Esophagus muscularis mucosa (tissue), 4 donors: ENCODE measurements around the gene TXLNB. TPM values are rescaled to one million over a fixed set of nuclear protein-coding genes. Genes with fewer than 3 reads are reported as not detected.
"Not testable (repeated sequence)": the region's sequence is repeated elsewhere in the genome, so short reads cannot be mapped to it uniquely, and the experiment has no call there.

Experiments
- DNase-seq: peaks from one replicate; pipeline ENCODE4 v3.0.0-alpha.2; 2017; ENCODE audit errors: extremely low spot score
- H3K27ac ChIP-seq, 4 donors: fragments of 200-600 bp; sonication (generic); replicated peaks in 1 of 4; 1 replicate in 3 of 4; 2 replicates in 1 of 4; pipeline ENCODE4 v1.5.1; 2016 to 2019; ENCODE audit warnings: mild to moderate bottlenecking in 1 of 4
- H3K27me3 ChIP-seq, 4 donors: fragments of 200-600 bp; sonication (generic); one replicate each; pipeline versions ENCODE4 v1.5.1 to v1.6.0; 2016 to 2019
- H3K36me3 ChIP-seq, 4 donors: fragments of 200-600 bp; sonication (generic); one replicate each; pipeline ENCODE4 v1.5.1; 2016 to 2019
- H3K4me1 ChIP-seq, 4 donors: fragments of 200-600 bp; sonication (generic); one replicate each; pipeline ENCODE4 v1.5.1; 2016 to 2019
- H3K4me3 ChIP-seq, 4 donors: fragments of 200-600 bp; sonication (generic); 1 replicate in 2 of 4; 2 replicates in 2 of 4; pipeline ENCODE4 v1.5.1; 2016 to 2019; ENCODE audit warnings: mild to moderate bottlenecking in 4 of 4, moderate library complexity in 1 of 4
- H3K9me3 ChIP-seq, 4 donors: fragments of 200-600 bp; sonication (generic); 1 replicate in 3 of 4; 2 replicates in 1 of 4; pipeline ENCODE4 v1.5.1; 2016 to 2019
- CTCF ChIP-seq, 3 experiments: fragments of 200-600 bp in 2 of 3; fragments of 450-650 bp in 1 of 3; sonication (generic) in 2 of 3; IDR thresholded peaks; one replicate each; pipeline ENCODE4 v1.5.1; 2017 to 2019; ENCODE audit warnings: antibody characterized with exemption in 3 of 3, mild to moderate bottlenecking in 2 of 3, moderate library complexity in 1 of 3
- EP300 ChIP-seq: sonication (generic); formaldehyde crosslinking; IDR thresholded peaks from one replicate; pipeline ENCODE4 v1.6.1; 2017; ENCODE audit warnings: antibody characterized with exemption
- POLR2A ChIP-seq: fragments of 450-650 bp; IDR thresholded peaks from one replicate; pipeline ENCODE4 v1.6.1; 2017; ENCODE audit warnings: antibody characterized with exemption, moderate library complexity, mild to moderate bottlenecking, low read depth
- POLR2AphosphoS5 ChIP-seq, 2 donors: sonication (generic); formaldehyde crosslinking; IDR thresholded peaks; one replicate each; pipeline ENCODE4 v1.6.1; 2017; ENCODE audit warnings: antibody characterized with exemption in 2 of 2
- WGBS: methylation state at CpG from one replicate; pipeline ENCODE4 v1.1.5; 2018; 5-methylcytosine and 5-hydroxymethylcytosine counted together
- intact Hi-C: fragments of 100-400 bp; cut with DNase I; formaldehyde crosslinking; loops from one replicate; pipeline ENCODE4 v1.15.1; 2023
- total RNA-seq, 4 donors: library from RNA; depleted of rRNA; stranded (reverse); fragments of >200 nt; gene quantifications; one replicate each; pipeline versions ENCODE4 v1.1.0 to v1.2.1, GENCODE V29; 2016

Gene TXLNB
- total RNA-seq, 4 donors from 2014 or later, result 2.1 to 5.7 (median 2.9) TPM

GRCh38 chr6:139219271-139219729, 72.5 kb downstream of the TXLNB start:
- WGBS, result 1% methylated on average over 7 of the region's 7 CpGs
- H3K9me3 ChIP-seq, result no peaks in the 10 kb centered on the region
- DNase-seq, result peak; percentile 93
- H3K4me1 ChIP-seq, result peaks cover 0 to 10% (median 8%) of the 10 kb centered on the region in 4 donors
- TF ChIP-seq CTCF (IDR thresholded peaks at IDR 0.05) (peak; percentile 79 to 85 (median 82)), EP300 (no peak), POLR2AphosphoS5 (IDR thresholded peaks at IDR 0.05) (peak; percentile 27 to 69), POLR2A (no peak)
- no peaks in the 10 kb centered on the region for H3K27me3 ChIP-seq
- no peaks in the 10 kb centered on the region for H3K36me3 ChIP-seq
- H3K27ac ChIP-seq, result peak overlapping the region in 2 of 4 donors; percentile 11 to 30
- intact Hi-C loops, result no loop called here
- no peak overlapping the region for H3K4me3 ChIP-seq

- WGBS, result 90% methylated on average over 2 of the region's 2 CpGs
- H3K36me3 ChIP-seq, DNase-seq, intact Hi-C loops, H3K27me3 ChIP-seq, H3K27ac ChIP-seq, H3K4me1 ChIP-seq, H3K4me3 ChIP-seq: not testable (repeated sequence)
- peaks cover 0 to 19% (median 9%) of the 10 kb centered on the region in 4 donors for H3K9me3 ChIP-seq
Observed at GRCh38 chr6:139212460-139212859, 79.3 kb downstream of the TXLNB start.

GRCh38 chr6:139210766-139211165, 81.0 kb downstream of the TXLNB start:
- DNase-seq, H3K4me3 ChIP-seq, H3K27ac ChIP-seq, H3K27me3 ChIP-seq, H3K4me1 ChIP-seq, intact Hi-C loops, H3K36me3 ChIP-seq: not testable (repeated sequence)
- 93% methylated on average over 3 of the region's 10 CpGs for WGBS
- peaks cover 0 to 27% (median 18%) of the 10 kb centered on the region in 4 donors for H3K9me3 ChIP-seq

GRCh38 chr6:139205843-139206242, 86.0 kb downstream of the TXLNB start:
- TF ChIP-seq POLR2AphosphoS5 (IDR thresholded peaks at IDR 0.05), result no peak
- no peak for TF ChIP-seq CTCF (IDR thresholded peaks at IDR 0.05)
- no peak for TF ChIP-seq POLR2A
- no peak overlapping the region for H3K27ac ChIP-seq
- no peak overlapping the region for H3K4me3 ChIP-seq
- H3K27me3 ChIP-seq, result no peaks in the 10 kb centered on the region
- H3K36me3 ChIP-seq, result no peaks in the 10 kb centered on the region
- 94% methylated on average over 3 of the region's 3 CpGs for WGBS
- intact Hi-C loops, result no loop called here
- H3K9me3 ChIP-seq, result peaks cover 0 to 28% (median 23%) of the 10 kb centered on the region in 4 donors
- DNase-seq, result no peak
- no peaks in the 10 kb centered on the region for H3K4me1 ChIP-seq

- TF ChIP-seq POLR2A (no peak), CTCF (IDR thresholded peaks at IDR 0.05) (no peak)
- WGBS, result 98% methylated on average over 2 of the region's 2 CpGs
- Histone ChIP-seq H3K9me3 (peaks cover 0 to 24% (median 18%) of the 10 kb centered on the region in 4 donors), H3K4me3 (no peak overlapping the region), H3K4me1 (no peaks in the 10 kb centered on the region), H3K27ac (no peak overlapping the region), H3K36me3 (no peaks in the 10 kb centered on the region), H3K27me3 (no peaks in the 10 kb centered on the region)
- DNase-seq, result no peak
- intact Hi-C loops, result no loop called here
Observed at GRCh38 chr6:139204978-139205377, 86.8 kb downstream of the TXLNB start.

- intact Hi-C loops, result no loop called here
- no peak overlapping the region for H3K4me3 ChIP-seq
- TF ChIP-seq CTCF (IDR thresholded peaks at IDR 0.05) (no peak), EP300 (no peak), POLR2A (no peak), POLR2AphosphoS5 (IDR thresholded peaks at IDR 0.05) (no peak)
- H3K36me3 ChIP-seq, result no peaks in the 10 kb centered on the region
- no peak overlapping the region for H3K27ac ChIP-seq
- H3K27me3 ChIP-seq, result no peaks in the 10 kb centered on the region
- WGBS, result 91% methylated on average over 4 of the region's 4 CpGs
- no peak for DNase-seq
- H3K9me3 ChIP-seq, result peaks cover 0 to 14% (median 11%) of the 10 kb centered on the region in 4 donors
- no peaks in the 10 kb centered on the region for H3K4me1 ChIP-seq
Observed at GRCh38 chr6:139201378-139201777, 90.4 kb downstream of the TXLNB start.
